B cell (primary cell): ENCODE measurements around the gene TSPAN14. TPM values are rescaled to one million over a fixed set of nuclear protein-coding genes. Genes with fewer than 3 reads are reported as not detected.
"Not testable (repeated sequence)": the region's sequence is repeated elsewhere in the genome, so short reads cannot be mapped to it uniquely, and the experiment has no call there.

Source experiments
- ATAC-seq: fragments of 200-7000 bp; cut with Tn5 transposase; one replicate; pipeline ENCODE4 v1.10.0; 2021; ENCODE audit warnings: low read depth, mild to moderate bottlenecking, moderate number of reproducible peaks, moderate library complexity
- CTCF ChIA-PET: fragments of 350-600 bp; sonication (Branson Sonifier 250); formaldehyde crosslinking; loops from one replicate; lab custom pipeline; 2021; ENCODE audit warnings: antibody characterized with exemption, inconsistent platforms; lab: Charles Lee
- POLR2A ChIA-PET: fragments of 350-600 bp; sonication (Branson Sonifier 250); formaldehyde crosslinking; loops from one replicate; lab custom pipeline; 2021; ENCODE audit warnings: antibody characterized with exemption; lab: Charles Lee
- DNase-seq: peaks from one replicate; pipeline ENCODE4 v3.0.0; 2013
- H2AFZ ChIP-seq: 2 replicates; pipeline ENCODE4 v1.6.1; 2012; ENCODE audit warnings: mild to moderate bottlenecking, low read depth, low read length; ENCODE audit not compliant: insufficient read depth, poor library complexity, severe bottlenecking
- H3K27ac ChIP-seq, 2 donors: 1 replicate in 1 of 2; 2 replicates in 1 of 2; pipeline ENCODE4 v1.5.1; 2012 to 2013; ENCODE audit warnings: low read length in 2 of 2, mild to moderate bottlenecking in 2 of 2, moderate library complexity in 1 of 2
- H3K27me3 ChIP-seq, 4 experiments: fragments of 200-600 bp in 1 of 4; sonication (generic) in 1 of 4; replicated peaks in 1 of 4; 1 replicate in 2 of 4; 2 replicates in 2 of 4; pipeline versions ENCODE4 v1.6.1 to v1.7.0; 2013 to 2016; ENCODE audit warnings: low read length in 3 of 4, mild to moderate bottlenecking in 2 of 4, mixed read lengths in 1 of 4, moderate library complexity in 1 of 4; ENCODE audit not compliant: insufficient read depth in 4 of 4, control insufficient read depth in 3 of 4; ENCODE audit errors: control extremely low read depth in 1 of 4
- H3K36me3 ChIP-seq, 2 experiments: replicated peaks in 1 of 2; 1 replicate in 1 of 2; 2 replicates in 1 of 2; pipeline versions ENCODE4 v1.6.1 to v1.7.1; 2013; ENCODE audit warnings: low read length in 1 of 2; ENCODE audit not compliant: insufficient read depth in 2 of 2, control insufficient read depth in 1 of 2; ENCODE audit errors: control extremely low read depth in 1 of 2, extremely low read depth in 1 of 2
- H3K4me1 ChIP-seq, 2 donors: fragments of 200-600 bp in 1 of 2; sonication (generic) in 1 of 2; 1 replicate in 1 of 2; 2 replicates in 1 of 2; pipeline versions ENCODE4 v1.5.1 to v1.6.1; 2013 to 2017; ENCODE audit warnings: low read length in 2 of 2; ENCODE audit not compliant: control insufficient read depth in 2 of 2, insufficient read depth in 2 of 2
- H3K4me2 ChIP-seq: replicated peaks from 2 replicates; pipeline ENCODE3; 2012; ENCODE audit warnings: mild to moderate bottlenecking, low read depth, low read length; ENCODE audit not compliant: poor library complexity, severe bottlenecking
- H3K4me3 ChIP-seq, 5 experiments: fragments of 200-600 bp in 1 of 5; sonication (generic) in 1 of 5; 1 replicate in 3 of 5; 2 replicates in 2 of 5; pipeline versions ENCODE4 v1.5.1 to v1.7.0; 2011 to 2016; ENCODE audit warnings: low read length in 4 of 5, mild to moderate bottlenecking in 4 of 5, low read depth in 2 of 5, control low read depth in 1 of 5, moderate library complexity in 1 of 5; ENCODE audit not compliant: insufficient read depth in 1 of 5; ENCODE audit errors: control extremely low read depth in 1 of 5, extremely low read depth in 1 of 5
- H3K79me2 ChIP-seq: fragments of 200-600 bp; sonication (generic); one replicate; pipeline ENCODE4 v1.6.0; 2016; ENCODE audit warnings: low read length; ENCODE audit not compliant: control insufficient read depth, insufficient read depth
- H3K9ac ChIP-seq: fragments of 200-600 bp; sonication (generic); 2 replicates; pipeline ENCODE4 v1.6.1; 2017; ENCODE audit warnings: mild to moderate bottlenecking, low read length, moderate library complexity
- H3K9me3 ChIP-seq, 3 donors: one replicate each; pipeline versions ENCODE4 v1.6.1 to v1.7.1; 2013; ENCODE audit warnings: low read length in 2 of 3; ENCODE audit not compliant: control insufficient read depth in 2 of 3, insufficient read depth in 1 of 3; ENCODE audit errors: control extremely low read depth in 1 of 3
- H4K20me1 ChIP-seq: 2 replicates; pipeline ENCODE4 v1.6.0; 2012; ENCODE audit warnings: mild to moderate bottlenecking, low read length; ENCODE audit not compliant: insufficient read depth, control insufficient read depth, poor library complexity, severe bottlenecking
- H3K27ac Mint-ChIP-seq: one replicate; pipeline ENCODE4 v1.8.0; 2021; ENCODE audit warnings: mixed read lengths
- H3K27me3 Mint-ChIP-seq: one replicate; pipeline ENCODE4 v1.8.0; 2021; ENCODE audit warnings: mixed read lengths
- H3K4me1 Mint-ChIP-seq: one replicate; pipeline ENCODE4 v1.8.0; 2021; ENCODE audit warnings: mixed read lengths
- H3K4me3 Mint-ChIP-seq: one replicate; pipeline ENCODE4 v1.8.0; 2021; ENCODE audit warnings: mixed read lengths
- H3K9me3 Mint-ChIP-seq: one replicate; pipeline ENCODE4 v1.8.0; 2022; ENCODE audit warnings: mixed read lengths; ENCODE audit not compliant: insufficient read depth
- CTCF ChIP-seq: fragments of 200-600 bp; IDR thresholded peaks from one replicate; pipeline ENCODE4 v1.8.0; 2022; ENCODE audit warnings: antibody characterized with exemption, mild to moderate bottlenecking
- EZH2 ChIP-seq: IDR thresholded peaks from 2 replicates; pipeline ENCODE4 v1.6.1; 2012; ENCODE audit warnings: borderline replicate concordance, low read depth, mild to moderate bottlenecking, moderate library complexity, low read length; ENCODE audit not compliant: insufficient read depth, poor library complexity, severe bottlenecking
- WGBS: methylation state at CpG from one replicate; pipeline ENCODE4 v1.1.5; 2013; ENCODE audit warnings: missing lambda C conversion rate; ENCODE audit not compliant: insufficient coverage; 5-methylcytosine and 5-hydroxymethylcytosine counted together
- intact Hi-C: fragments of 100-400 bp; cut with micrococcal nuclease; formaldehyde crosslinking; loops from one replicate; pipeline ENCODE4 v1.10.0; 2022
- polyA plus RNA-seq: library from polyadenylated mRNA; depleted of rRNA; stranded (reverse); fragments of >200 nt; gene quantifications from 2 replicates; pipeline ENCODE4 v1.2.3, GENCODE V29; 2012
- total RNA-seq, 2 donors: library from RNA; stranded (reverse); fragments of 120-200 nt in 1 of 2; gene quantifications; 1 replicate in 1 of 2; 2 replicates in 1 of 2; pipeline versions ENCODE4 v1.2.3 to v1.2.4, GENCODE V29; 2013 to 2022

TSPAN14 gene
- total and polyA plus RNA-seq, 2 donors (not counting 1 experiment from before 2014, with no cell fraction given) = 27.8 to 55.3 TPM

DNA sequence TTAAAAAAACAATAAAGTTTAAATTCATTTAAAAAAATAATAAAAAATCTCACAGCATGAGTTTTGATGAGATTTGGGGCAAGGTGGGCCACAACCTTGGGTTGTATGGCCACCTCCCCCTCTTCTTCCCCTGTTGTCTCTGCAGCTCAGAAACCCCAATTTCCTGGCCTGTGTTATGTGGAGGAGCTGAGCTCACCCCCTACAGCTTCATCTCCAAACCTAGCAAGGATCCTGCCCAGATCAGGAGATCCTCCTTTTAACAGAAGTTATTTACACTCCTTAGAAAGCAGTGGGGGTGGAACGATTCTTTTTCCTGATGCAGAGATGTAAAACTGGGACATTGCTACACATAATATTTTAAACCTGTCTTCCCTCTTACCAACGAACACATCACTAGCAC is 76.7 kb downstream of the TSPAN14 start:
- WGBS = 40% methylated on average over 1 of the region's 2 CpGs

DNA sequence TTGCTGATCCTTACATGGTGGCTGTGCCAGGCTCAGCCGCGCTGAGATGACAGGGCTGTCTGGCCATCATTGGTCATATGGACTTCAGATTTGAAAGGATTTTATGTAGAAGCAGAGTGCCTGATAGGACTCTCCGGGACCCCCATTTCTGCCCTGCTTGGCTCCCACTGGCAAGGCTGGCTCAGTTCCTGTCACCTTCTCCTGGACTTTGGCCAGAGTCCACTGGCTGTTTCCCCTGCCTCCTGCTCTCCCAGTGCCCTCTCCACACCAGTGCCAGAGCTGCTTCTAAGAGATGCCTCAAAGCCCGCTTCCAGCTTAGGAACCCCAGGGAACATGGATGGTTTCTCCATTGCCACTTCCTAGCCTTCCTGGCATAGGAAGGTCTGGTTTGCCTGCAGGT is 78.5 kb downstream of the TSPAN14 start:
- POLR2A ChIA-PET = no interaction called here
- TF ChIP-seq CTCF = no peak
- no peak for TF ChIP-seq EZH2
- Histone ChIP-seq H3K27me3 (no peaks in the 10 kb centered on the region), H3K4me3 (no peak overlapping the region), H2AFZ (no peak overlapping the region), H3K79me2 (no peaks in the 10 kb centered on the region), H3K4me2 (no peak overlapping the region), H3K27ac (no peak overlapping the region), H3K4me1 (peaks cover 0 to 17% of the 10 kb centered on the region in 2 donors), H3K9ac (no peak overlapping the region), H3K36me3 (no peaks in the 10 kb centered on the region), H3K9me3 (no peaks in the 10 kb centered on the region), H4K20me1 (no peaks in the 10 kb centered on the region)
- peaks cover 19% of the 10 kb centered on the region for H3K4me1 Mint-ChIP-seq
- 100% methylated on average over 4 of the region's 4 CpGs for WGBS
- no peaks in the 10 kb centered on the region for H3K9me3 Mint-ChIP-seq
- ATAC-seq (no peak), DNase-seq (no peak)
- H3K27me3 Mint-ChIP-seq = peaks cover 4% of the 10 kb centered on the region
- intact Hi-C loops = loop anchor here (10.0 kb wide), 1 partner anchor 132 kb away; no protein-coding TSS in a partner anchor
- H3K4me3 Mint-ChIP-seq = no peak overlapping the region
- no peak overlapping the region for H3K27ac Mint-ChIP-seq
- CTCF ChIA-PET = no interaction called here

More for the DNA sequence above, 76.7 kb downstream of the TSPAN14 start:
- intact Hi-C loops = loop anchor here (1.0 to 10.0 kb wide), 2 partner anchors 27 to 134 kb away; no protein-coding TSS in a partner anchor
- no peaks in the 10 kb centered on the region for H4K20me1 ChIP-seq
- POLR2A ChIA-PET = interaction anchor here (0.8 kb wide), 1 partner anchor 72 kb away, joined by 3 read pairs; no protein-coding TSS in a partner anchor
- DNase-seq (no peak), ATAC-seq (no peak)
- peaks cover 10% of the 10 kb centered on the region for H3K4me1 Mint-ChIP-seq
- no peak overlapping the region for H3K9ac ChIP-seq
- H3K36me3 ChIP-seq = no peaks in the 10 kb centered on the region
- H3K27ac Mint-ChIP-seq = no peak overlapping the region
- TF ChIP-seq EZH2 (no peak), CTCF (no peak)
- no peak overlapping the region for H3K27ac ChIP-seq
- no peaks in the 10 kb centered on the region for H3K9me3 Mint-ChIP-seq
- H3K79me2 ChIP-seq = no peaks in the 10 kb centered on the region
- CTCF ChIA-PET = interaction anchor here (0.6 to 1.2 kb wide), 3 partner anchors 12 to 52 kb away, joined by 3 read pairs; no protein-coding TSS in a partner anchor
- H3K4me3 ChIP-seq = no peak overlapping the region
- no peak overlapping the region for H3K4me3 Mint-ChIP-seq
- no peaks in the 10 kb centered on the region for H3K9me3 ChIP-seq
- H2AFZ ChIP-seq = no peak overlapping the region
- no peaks in the 10 kb centered on the region for H3K27me3 ChIP-seq
- H3K4me1 ChIP-seq = peaks cover 0 to 9% of the 10 kb centered on the region in 2 donors
- no peak overlapping the region for H3K4me2 ChIP-seq
- peaks cover 4% of the 10 kb centered on the region for H3K27me3 Mint-ChIP-seq

DNA sequence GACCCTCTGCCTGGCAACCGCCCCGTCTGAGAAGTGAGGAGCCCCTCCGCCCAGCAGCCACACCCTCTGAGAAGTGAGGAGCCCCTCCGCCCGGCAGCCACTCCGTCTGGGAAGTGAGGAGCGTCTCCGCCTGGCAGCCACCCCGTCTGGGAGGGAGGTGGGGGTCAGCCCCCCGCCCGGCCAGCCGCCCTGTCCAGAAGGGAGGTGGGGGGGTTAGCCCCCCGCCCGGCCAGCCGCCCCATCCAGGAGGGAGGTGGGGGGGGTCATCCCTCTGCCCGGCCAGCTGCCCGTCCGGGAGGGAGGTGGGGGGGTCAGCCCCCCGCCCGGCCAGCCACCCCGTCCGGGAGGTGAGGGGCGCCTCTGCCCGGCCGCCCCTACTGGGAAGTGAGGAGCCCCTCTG is 79.9 kb downstream of the TSPAN14 start:
- H3K4me1 ChIP-seq = peaks cover 1 to 21% of the 10 kb centered on the region in 2 donors
- H3K27ac Mint-ChIP-seq, H3K79me2 ChIP-seq, H3K4me2 ChIP-seq, H3K9me3 ChIP-seq, DNase-seq, H3K27me3 Mint-ChIP-seq, H2AFZ ChIP-seq, H3K4me3 ChIP-seq, H3K9ac ChIP-seq, H3K9me3 Mint-ChIP-seq, H3K4me3 Mint-ChIP-seq, H4K20me1 ChIP-seq, H3K27me3 ChIP-seq, H3K36me3 ChIP-seq, H3K27ac ChIP-seq, ATAC-seq, POLR2A ChIA-PET, CTCF ChIA-PET: not testable (repeated sequence)
- WGBS = no CpG with 5 or more reads among the region's 25 CpGs
- peaks cover 21% of the 10 kb centered on the region for H3K4me1 Mint-ChIP-seq
- intact Hi-C loops = loop anchor here (10.0 kb wide), 1 partner anchor 131 kb away; no protein-coding TSS in a partner anchor
